Esophagus muscularis mucosa (tissue), 4 donors: ENCODE data around the gene RMRP. TPM values are rescaled to one million over a fixed set of nuclear protein-coding genes. Genes with fewer than 3 reads are reported as not detected.

Source experiments
- DNase-seq: peaks from one replicate; pipeline ENCODE4 v3.0.0-alpha.2; 2017; ENCODE audit errors: extremely low spot score
- H3K27ac ChIP-seq, 4 donors: fragments of 200-600 bp; sonication (generic); replicated peaks in 1 of 4; 1 replicate in 3 of 4; 2 replicates in 1 of 4; pipeline ENCODE4 v1.5.1; 2016 to 2019; ENCODE audit warnings: mild to moderate bottlenecking in 1 of 4
- H3K27me3 ChIP-seq, 4 donors: fragments of 200-600 bp; sonication (generic); one replicate each; pipeline versions ENCODE4 v1.5.1 to v1.6.0; 2016 to 2019
- H3K36me3 ChIP-seq, 4 donors: fragments of 200-600 bp; sonication (generic); one replicate each; pipeline ENCODE4 v1.5.1; 2016 to 2019
- H3K4me1 ChIP-seq, 4 donors: fragments of 200-600 bp; sonication (generic); one replicate each; pipeline ENCODE4 v1.5.1; 2016 to 2019
- H3K4me3 ChIP-seq, 4 donors: fragments of 200-600 bp; sonication (generic); 1 replicate in 2 of 4; 2 replicates in 2 of 4; pipeline ENCODE4 v1.5.1; 2016 to 2019; ENCODE audit warnings: mild to moderate bottlenecking in 4 of 4, moderate library complexity in 1 of 4
- H3K9me3 ChIP-seq, 4 donors: fragments of 200-600 bp; sonication (generic); 1 replicate in 3 of 4; 2 replicates in 1 of 4; pipeline ENCODE4 v1.5.1; 2016 to 2019
- EP300 ChIP-seq: sonication (generic); formaldehyde crosslinking; IDR thresholded peaks from one replicate; pipeline ENCODE4 v1.6.1; 2017; ENCODE audit warnings: antibody characterized with exemption
- POLR2A ChIP-seq: fragments of 450-650 bp; IDR thresholded peaks from one replicate; pipeline ENCODE4 v1.6.1; 2017; ENCODE audit warnings: antibody characterized with exemption, moderate library complexity, mild to moderate bottlenecking, low read depth
- POLR2AphosphoS5 ChIP-seq, 2 donors: sonication (generic); formaldehyde crosslinking; IDR thresholded peaks; one replicate each; pipeline ENCODE4 v1.6.1; 2017; ENCODE audit warnings: antibody characterized with exemption in 2 of 2
- WGBS: methylation state at CpG from one replicate; pipeline ENCODE4 v1.1.5; 2018; 5-methylcytosine and 5-hydroxymethylcytosine counted together
- intact Hi-C: fragments of 100-400 bp; cut with DNase I; formaldehyde crosslinking; loops from one replicate; pipeline ENCODE4 v1.15.1; 2023
- total RNA-seq, 4 donors: library from RNA; depleted of rRNA; stranded (reverse); fragments of >200 nt; gene quantifications; one replicate each; pipeline versions ENCODE4 v1.1.0 to v1.2.1, GENCODE V29; 2016
- TF ChIP-seq, protein P1 (sequence below), 3 experiments: fragments of 200-600 bp in 2 of 3; fragments of 450-650 bp in 1 of 3; sonication (generic) in 2 of 3; IDR thresholded peaks; one replicate each; pipeline ENCODE4 v1.5.1; 2017 to 2019; ENCODE audit warnings: antibody characterized with exemption in 3 of 3, mild to moderate bottlenecking in 2 of 3, moderate library complexity in 1 of 3

The RMRP gene
- total RNA-seq, 4 donors from 2014 or later: 1,899 to 6,162 (median 2,510) TPM

GRCh38 chr9:35703906-35704672, 46.3 kb upstream of the RMRP start:
- H3K4me1 ChIP-seq: peaks cover 0 to 25% (median 1%) of the 10 kb centered on the region in 4 donors
- peak overlapping the region; percentile 69 to 98 (median 96) for H3K27ac ChIP-seq
- WGBS: 93% methylated on average over 15 of the region's 26 CpGs
- H3K27me3 ChIP-seq: no peaks in the 10 kb centered on the region
- intact Hi-C loops: no loop called here
- no peaks in the 10 kb centered on the region for H3K9me3 ChIP-seq
- no peak for TF ChIP-seq POLR2A
- peak in 1 of 2 donors; percentile 10 for TF ChIP-seq POLR2AphosphoS5 (IDR thresholded peaks at IDR 0.05)
- TF ChIP-seq, protein P1, sequence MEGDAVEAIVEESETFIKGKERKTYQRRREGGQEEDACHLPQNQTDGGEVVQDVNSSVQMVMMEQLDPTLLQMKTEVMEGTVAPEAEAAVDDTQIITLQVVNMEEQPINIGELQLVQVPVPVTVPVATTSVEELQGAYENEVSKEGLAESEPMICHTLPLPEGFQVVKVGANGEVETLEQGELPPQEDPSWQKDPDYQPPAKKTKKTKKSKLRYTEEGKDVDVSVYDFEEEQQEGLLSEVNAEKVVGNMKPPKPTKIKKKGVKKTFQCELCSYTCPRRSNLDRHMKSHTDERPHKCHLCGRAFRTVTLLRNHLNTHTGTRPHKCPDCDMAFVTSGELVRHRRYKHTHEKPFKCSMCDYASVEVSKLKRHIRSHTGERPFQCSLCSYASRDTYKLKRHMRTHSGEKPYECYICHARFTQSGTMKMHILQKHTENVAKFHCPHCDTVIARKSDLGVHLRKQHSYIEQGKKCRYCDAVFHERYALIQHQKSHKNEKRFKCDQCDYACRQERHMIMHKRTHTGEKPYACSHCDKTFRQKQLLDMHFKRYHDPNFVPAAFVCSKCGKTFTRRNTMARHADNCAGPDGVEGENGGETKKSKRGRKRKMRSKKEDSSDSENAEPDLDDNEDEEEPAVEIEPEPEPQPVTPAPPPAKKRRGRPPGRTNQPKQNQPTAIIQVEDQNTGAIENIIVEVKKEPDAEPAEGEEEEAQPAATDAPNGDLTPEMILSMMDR (IDR thresholded peaks at IDR 0.05): no peak
- H3K4me3 ChIP-seq: no peak overlapping the region
- peaks cover 100% of the 10 kb centered on the region in 4 donors for H3K36me3 ChIP-seq
- no peak for DNase-seq

DNA sequence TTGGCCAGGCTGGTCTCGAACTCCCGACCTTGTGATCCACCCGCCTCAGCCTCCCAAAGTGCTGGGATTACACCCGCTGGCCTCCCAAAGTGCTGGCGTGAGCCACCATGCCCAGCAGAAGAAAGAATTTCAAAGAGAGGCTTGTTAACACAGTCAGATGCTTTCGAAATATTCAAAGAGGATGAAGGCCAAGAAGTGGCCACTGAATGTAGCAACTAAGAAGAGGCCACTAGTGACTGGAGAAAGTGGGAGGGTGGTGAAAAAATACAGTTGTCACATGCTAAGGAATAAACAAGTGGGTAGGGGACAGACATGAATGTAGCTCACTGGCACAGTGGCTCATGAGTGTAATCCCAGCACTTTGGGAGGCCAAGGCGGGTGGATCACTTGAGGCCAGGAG, 44.9 kb upstream of the RMRP start:
- Histone ChIP-seq H3K27ac (peak overlapping the region; percentile 69 to 98 (median 96)), H3K27me3 (no peaks in the 10 kb centered on the region), H3K36me3 (peaks cover 100% of the 10 kb centered on the region in 4 donors), H3K9me3 (no peaks in the 10 kb centered on the region), H3K4me1 (peaks cover 0 to 39% (median 14%) of the 10 kb centered on the region in 4 donors), H3K4me3 (no peak overlapping the region)
- no peak for DNase-seq
- intact Hi-C loops: no loop called here
- TF ChIP-seq, protein P1 (IDR thresholded peaks at IDR 0.05): no peak
- TF ChIP-seq POLR2A (no peak), POLR2AphosphoS5 (IDR thresholded peaks at IDR 0.05) (no peak), EP300 (no peak)
- WGBS: 96% methylated on average over 7 of the region's 7 CpGs

GRCh38 chr9:35700942-35701341, 43.1 kb upstream of the RMRP start:
- peaks cover 91 to 100% (median 97%) of the 10 kb centered on the region in 4 donors for H3K36me3 ChIP-seq
- no peak overlapping the region for H3K4me3 ChIP-seq
- H3K27me3 ChIP-seq: no peaks in the 10 kb centered on the region
- intact Hi-C loops: no loop called here
- H3K9me3 ChIP-seq: no peaks in the 10 kb centered on the region
- no peak for DNase-seq
- H3K27ac ChIP-seq: peak overlapping the region; percentile 95 to 98 (median 96)
- TF ChIP-seq, protein P1 (IDR thresholded peaks at IDR 0.05): no peak
- TF ChIP-seq POLR2AphosphoS5 (IDR thresholded peaks at IDR 0.05) (no peak), POLR2A (no peak), EP300 (no peak)
- H3K4me1 ChIP-seq: peaks cover 0 to 56% (median 32%) of the 10 kb centered on the region in 4 donors

GRCh38 chr9:35700031-35700430, 42.2 kb upstream of the RMRP start:
- Histone ChIP-seq H3K9me3 (no peaks in the 10 kb centered on the region), H3K4me3 (no peak overlapping the region), H3K4me1 (peaks cover 0 to 65% (median 41%) of the 10 kb centered on the region in 4 donors), H3K36me3 (peaks cover 82 to 97% (median 93%) of the 10 kb centered on the region in 4 donors), H3K27me3 (no peaks in the 10 kb centered on the region), H3K27ac (peak overlapping the region; percentile 95 to 98 (median 96))
- DNase-seq: no peak
- 86% methylated on average over 11 of the region's 11 CpGs for WGBS
- TF ChIP-seq POLR2A (no peak), EP300 (no peak), POLR2AphosphoS5 (IDR thresholded peaks at IDR 0.05) (no peak)
- TF ChIP-seq, protein P1 (IDR thresholded peaks at IDR 0.05): no peak
- intact Hi-C loops: no loop called here
